A549 (cell line): Measurements from ENCODE around the gene HCN3. TPM values are rescaled to one million over a fixed set of nuclear protein-coding genes. Genes with fewer than 3 reads are reported as not detected.

Experiments used
- ATAC-seq, 2 experiments: fragments of 200-7000 bp in 1 of 2; fragments of >200 bp in 1 of 2; cut with Nextera tagmentation in 1 of 2; cut with Tn5 transposase in 1 of 2; 3 replicates each; pipeline versions ENCODE4 v1.8.0 to v1.9.1; 2018 to 2020; ENCODE audit warnings: mild to moderate bottlenecking in 1 of 2, moderate library complexity in 1 of 2
- CTCF ChIA-PET: fragments of 300-600 bp; sonication (Branson Sonifier 250); formaldehyde crosslinking; extraction: SDS; loops from one replicate; lab custom pipeline; 2021; ENCODE audit warnings: antibody characterized with exemption, inconsistent platforms; lab: Yijun Ruan, JAX
- POLR2A ChIA-PET: fragments of 350-600 bp; formaldehyde crosslinking; extraction: SDS; loops from one replicate; lab custom pipeline; 2021; ENCODE audit warnings: antibody characterized with exemption, inconsistent platforms; lab: Yijun Ruan, JAX
- DNase-seq, 2 experiments: peaks; one replicate each; pipeline versions ENCODE4 v3.0.0 to v3.0.0-alpha.2; 2011 to 2016; ENCODE audit warnings: low read depth in 1 of 2, low spot score in 1 of 2
- FAIRE-seq: peaks from 2 replicates; lab custom pipeline; 2011; peaks lifted over from hg19 to GRCh38; lab: Jason Lieb, UNC
- H3K27ac ChIP-seq, 2 experiments: fragments of >200 bp; sonication (Bioruptor Twin); formaldehyde crosslinking; 3 replicates each; pipeline ENCODE4 v1.5.1; 2016 to 2017
- H3K4me1 ChIP-seq: fragments of >200 bp; sonication (Bioruptor Twin); formaldehyde crosslinking; 3 replicates; pipeline ENCODE4 v1.6.1; 2016
- H3K4me2 ChIP-seq: fragments of >200 bp; sonication (Bioruptor Twin); formaldehyde crosslinking; 3 replicates; pipeline ENCODE4 v1.6.1; 2016
- H3K4me3 ChIP-seq: fragments of >200 bp; sonication (Bioruptor Twin); formaldehyde crosslinking; 3 replicates; pipeline ENCODE4 v1.5.1; 2016
- H3K9me3 ChIP-seq: fragments of >200 bp; sonication (Bioruptor Twin); formaldehyde crosslinking; 3 replicates; pipeline ENCODE4 v1.6.1; 2016
- CBX2 ChIP-seq: fragments of 200-600 bp; sonication (generic); IDR thresholded peaks from 2 replicates; pipeline ENCODE4 v1.6.1; 2016; ENCODE audit warnings: low read depth, mild to moderate bottlenecking, borderline replicate concordance
- CEBPB ChIP-seq, 2 experiments: fragments of >200 bp in 1 of 2; sonication (Bioruptor Twin) in 1 of 2; formaldehyde crosslinking in 1 of 2; IDR thresholded peaks; 2 replicates each; pipeline ENCODE4 v1.6.1; 2012 to 2016
- EHMT2 ChIP-seq: fragments of 200-600 bp; sonication (generic); IDR thresholded peaks from 2 replicates; pipeline ENCODE4 v1.6.1; 2016; ENCODE audit warnings: antibody characterized with exemption, low read depth, mild to moderate bottlenecking, moderate library complexity
- ESRRA ChIP-seq: fragments of 150-350 bp; IDR thresholded peaks from 2 replicates; pipeline ENCODE4 v1.6.1; 2014; ENCODE audit warnings: mild to moderate bottlenecking, low read length, borderline replicate concordance
- FOSB ChIP-seq: fragments of 250-450 bp; sonication (Bioruptor Pico); IDR thresholded peaks from 2 replicates; pipeline ENCODE4 v1.5.0; 2020; ENCODE audit warnings: mild to moderate bottlenecking, moderate library complexity
- FOSL2 ChIP-seq, 2 experiments: fragments of 450-650 bp in 1 of 2; fragments of >200 bp in 1 of 2; sonication (Bioruptor Twin) in 1 of 2; formaldehyde crosslinking; IDR thresholded peaks; 2 replicates each; pipeline versions ENCODE4 v1.5.0 to v1.6.1; 2016 to 2020; ENCODE audit warnings: mild to moderate bottlenecking in 1 of 2, moderate library complexity in 1 of 2
- FOXS1 ChIP-seq: fragments of 250-450 bp; sonication (Bioruptor Pico); IDR thresholded peaks from 2 replicates; pipeline ENCODE4 v1.5.0; 2020; ENCODE audit warnings: mild to moderate bottlenecking, moderate library complexity
- HEYL ChIP-seq: fragments of 250-450 bp; sonication (Bioruptor Pico); IDR thresholded peaks from 2 replicates; pipeline ENCODE4 v1.8.0; 2021; ENCODE audit warnings: mild to moderate bottlenecking, moderate library complexity
- KDM1A ChIP-seq: fragments of 200-600 bp; sonication (generic); IDR thresholded peaks from 2 replicates; pipeline ENCODE4 v1.6.1; 2016; ENCODE audit warnings: low read depth, mild to moderate bottlenecking
- RAD21 ChIP-seq, 2 experiments: fragments of >200 bp in 1 of 2; sonication (Bioruptor Twin) in 1 of 2; formaldehyde crosslinking in 1 of 2; IDR thresholded peaks in 1 of 2; conservative IDR thresholded peaks in 1 of 2; 2 replicates in 1 of 2; 3 replicates in 1 of 2; pipeline ENCODE4 v1.6.1; 2012 to 2018; ENCODE audit warnings: inconsistent platforms in 1 of 2
- RFX5 ChIP-seq: fragments of 450-650 bp; IDR thresholded peaks from 2 replicates; pipeline ENCODE4 v1.7.1; 2014; ENCODE audit warnings: antibody characterized with exemption, mild to moderate bottlenecking, moderate library complexity
- SMC3 ChIP-seq: fragments of >200 bp; sonication (Bioruptor Twin); formaldehyde crosslinking; IDR thresholded peaks from 3 replicates; pipeline ENCODE4 v1.6.1; 2018; ENCODE audit warnings: inconsistent platforms
- TP53 ChIP-seq: fragments of 250-450 bp; sonication (Bioruptor Pico); IDR thresholded peaks from 2 replicates; pipeline ENCODE4 v1.5.0; 2021; ENCODE audit warnings: mild to moderate bottlenecking, moderate library complexity
- ZNF302 ChIP-seq: fragments of 250-450 bp; sonication (Bioruptor Pico); IDR thresholded peaks from 2 replicates; pipeline ENCODE4 v1.9.0; 2021; ENCODE audit warnings: inconsistent platforms, mild to moderate bottlenecking, moderate library complexity
- WGBS: methylation state at CpG from one replicate; pipeline ENCODE4 v1.1.6; 2017; ENCODE audit errors: missing lambda C conversion rate; 5-methylcytosine and 5-hydroxymethylcytosine counted together
- polyA plus RNA-seq, 4 experiments: library from polyadenylated mRNA; depleted of rRNA in 3 of 4; stranded (reverse); fragments of >200 nt; fragmentation: RNase III in 1 of 4; extraction: RNeasy Plus Mini Kit Qiagen cat#74134 plus additional on column Dnase treatment in 1 of 4; gene quantifications; 2 replicates in 3 of 4; 3 replicates in 1 of 4; pipeline ENCODE4 v1.2.3, GENCODE V29; 2011 to 2017
- TF ChIP-seq, protein P1 (sequence below): IDR thresholded peaks from 2 replicates; pipeline ENCODE4 v1.6.1; 2012; ENCODE audit warnings: low read depth, borderline replicate concordance
- TF ChIP-seq, protein P2 (sequence below): fragments of >200 bp; sonication (Bioruptor Twin); formaldehyde crosslinking; IDR thresholded peaks from 3 replicates; pipeline ENCODE4 v1.5.1; 2016
- TF ChIP-seq, protein P3 (sequence below): fragments of >200 bp; sonication (Bioruptor Twin); formaldehyde crosslinking; IDR thresholded peaks from 3 replicates; pipeline ENCODE4 v1.6.1; 2016
- TF ChIP-seq, protein P4 (sequence below): fragments of 250-450 bp; sonication (Bioruptor Pico); IDR thresholded peaks from 2 replicates; pipeline ENCODE4 v1.5.0; 2021; ENCODE audit warnings: mild to moderate bottlenecking, moderate library complexity, borderline replicate concordance
- TF ChIP-seq, protein P5 (sequence below): IDR thresholded peaks from 2 replicates; pipeline ENCODE4 v1.6.1; 2012

Gene HCN3
- polyA plus RNA-seq, 2 of the 4 experiments (the other 2 are of a cell fraction), result 4.1 to 8.1 TPM

DNA sequence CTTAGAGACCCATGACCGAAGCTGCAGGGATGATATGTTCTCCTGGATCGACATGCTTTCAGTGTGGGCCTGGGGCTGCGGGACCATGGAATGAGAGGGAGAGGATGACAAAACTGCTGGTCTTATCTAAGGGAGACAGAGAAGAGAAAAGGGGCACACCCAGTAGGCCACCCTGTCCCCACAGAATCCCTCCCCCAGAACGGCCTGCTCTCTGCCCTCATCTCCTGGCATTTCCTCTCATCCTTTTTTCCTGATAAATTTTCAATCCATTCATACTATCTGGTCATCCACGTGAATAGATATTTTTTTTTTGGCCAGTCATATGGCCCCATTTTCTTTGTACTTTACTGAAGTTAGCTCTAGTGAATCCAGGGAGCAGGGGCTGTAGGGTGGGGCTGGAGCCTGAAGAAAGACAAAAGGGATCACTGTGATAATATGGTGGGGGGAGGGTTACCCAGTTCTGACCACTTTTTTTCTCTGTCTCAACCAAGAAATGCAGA, 24.1 kb downstream of the HCN3 start, which contains the start of gene PKLR:
Gene PKLR (minus strand): TSS at position 97 of the 500 bp plus-strand sequence. CDS start 43 bp downstream, at position 54.
- TF ChIP-seq ESRRA, result no peak
- TF ChIP-seq, all 56 proteins: peak for 0
- 79% methylated on average over 5 of the region's 5 CpGs for WGBS
- Histone ChIP-seq H3K27ac (no peak within 1 kb of the TSS), H3K9me3 (no peaks in the 10 kb centered on the region), H3K4me1 (peaks cover 15% of the 10 kb centered on the region; the same call in 2 of the 3 replicates), H3K4me2 (no peak within 1 kb of the TSS), H3K4me3 (no peak within 1 kb of the TSS)
- CTCF ChIA-PET, result interaction anchor here (1.3 to 3.5 kb wide), 4 partner anchors 12 to 51 kb away, joined by 3 to 12 read pairs (median 8); no protein-coding TSS in a partner anchor
- DNase-seq (no peak), FAIRE-seq (no peak), ATAC-seq (no peak)
- POLR2A ChIA-PET, result no interaction called here

DNA sequence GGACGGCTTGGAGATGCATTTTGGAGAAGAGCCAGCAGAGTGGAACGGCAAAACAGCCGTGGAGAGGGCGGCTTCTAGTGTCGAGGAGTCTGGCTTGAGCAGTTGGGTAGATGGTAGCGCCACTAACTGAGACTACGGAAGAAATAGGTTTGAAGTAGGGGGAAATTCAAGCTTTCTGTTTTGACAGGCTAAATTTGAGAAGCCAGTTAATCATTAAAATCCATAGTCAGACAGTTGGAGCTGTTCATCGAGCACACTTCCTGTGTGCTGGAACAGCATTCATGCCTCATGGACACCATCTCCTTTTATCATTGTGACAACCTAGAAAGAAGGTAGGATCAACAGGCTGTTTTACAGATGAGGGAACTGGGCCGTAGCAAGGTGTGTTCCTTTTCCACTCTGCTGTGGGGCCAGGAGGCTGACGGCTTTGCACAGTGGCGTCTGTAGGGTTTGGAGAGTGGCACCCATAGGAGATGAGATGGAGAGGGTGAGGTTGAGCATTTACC, 27.3 kb downstream of the HCN3 start:
- Histone ChIP-seq H3K4me1 (peaks cover 21% of the 10 kb centered on the region; the same call in 2 of the 3 replicates), H3K27ac (no peak overlapping the region), H3K4me3 (no peak overlapping the region), H3K4me2 (no peak overlapping the region), H3K9me3 (no peaks in the 10 kb centered on the region)
- CTCF ChIA-PET, result interaction anchor here (0.9 to 7.1 kb wide), 5 partner anchors 12 to 54 kb away, joined by 3 to 54 read pairs (median 18); no protein-coding TSS in a partner anchor
- WGBS, result 82% methylated on average over 11 of the region's 11 CpGs
- POLR2A ChIA-PET, result no interaction called here
- ATAC-seq (no peak), FAIRE-seq (no peak), DNase-seq (no peak)
- no peak for TF ChIP-seq TP53 (CRISPR knock-in tag)

DNA sequence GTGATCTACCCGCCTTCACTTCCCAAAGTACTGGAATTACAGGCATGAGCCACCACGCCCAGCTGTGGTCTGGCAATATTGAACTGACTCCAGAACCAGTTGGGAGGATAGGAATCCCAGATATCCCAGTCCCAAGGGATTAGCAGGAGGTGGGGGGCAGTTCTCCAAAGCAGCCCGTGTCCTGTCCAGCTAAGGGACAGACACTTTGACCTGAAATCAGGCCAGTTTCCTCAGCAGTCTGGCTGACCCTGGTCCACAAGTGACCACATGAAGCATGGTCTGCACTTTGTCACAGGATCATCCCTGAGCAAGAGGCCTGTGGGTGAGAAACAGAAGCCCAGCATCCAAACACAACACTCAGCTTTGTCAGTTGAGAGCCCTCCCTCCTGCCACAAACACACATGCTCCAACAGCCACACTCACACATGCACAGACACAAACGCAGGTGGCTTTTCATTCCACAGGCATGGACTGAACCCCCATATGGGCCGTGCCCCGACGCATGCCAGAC, 28.7 kb downstream of the HCN3 start:
- no peak overlapping the region for H3K4me2 ChIP-seq
- no peaks in the 10 kb centered on the region for H3K9me3 ChIP-seq
- FAIRE-seq (no peak), ATAC-seq (no peak), DNase-seq (no peak)
- H3K27ac ChIP-seq, result peak overlapping the region in 1 of 2 experiments; percentile 32; a peak in 2 of 6 replicates
- ChIA-PET CTCF (interaction anchor here (0.6 to 7.1 kb wide), 6 partner anchors 11 to 56 kb away, joined by 3 to 54 read pairs (median 14); no protein-coding TSS in a partner anchor), POLR2A (no interaction called here)
- WGBS, result 74% methylated on average over 6 of the region's 7 CpGs
- H3K4me3 ChIP-seq, result no peak overlapping the region
- H3K4me1 ChIP-seq, result peaks cover 27% of the 10 kb centered on the region
- TF ChIP-seq FOXS1 (CRISPR knock-in tag) (no peak), SMC3 (no peak), FOSB (no peak), KDM1A (no peak), EHMT2 (no peak), ZNF302 (CRISPR knock-in tag) (no peak), RFX5 (no peak)
- TF ChIP-seq, protein P1, sequence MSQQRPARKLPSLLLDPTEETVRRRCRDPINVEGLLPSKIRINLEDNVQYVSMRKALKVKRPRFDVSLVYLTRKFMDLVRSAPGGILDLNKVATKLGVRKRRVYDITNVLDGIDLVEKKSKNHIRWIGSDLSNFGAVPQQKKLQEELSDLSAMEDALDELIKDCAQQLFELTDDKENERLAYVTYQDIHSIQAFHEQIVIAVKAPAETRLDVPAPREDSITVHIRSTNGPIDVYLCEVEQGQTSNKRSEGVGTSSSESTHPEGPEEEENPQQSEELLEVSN, result no peak

DNA sequence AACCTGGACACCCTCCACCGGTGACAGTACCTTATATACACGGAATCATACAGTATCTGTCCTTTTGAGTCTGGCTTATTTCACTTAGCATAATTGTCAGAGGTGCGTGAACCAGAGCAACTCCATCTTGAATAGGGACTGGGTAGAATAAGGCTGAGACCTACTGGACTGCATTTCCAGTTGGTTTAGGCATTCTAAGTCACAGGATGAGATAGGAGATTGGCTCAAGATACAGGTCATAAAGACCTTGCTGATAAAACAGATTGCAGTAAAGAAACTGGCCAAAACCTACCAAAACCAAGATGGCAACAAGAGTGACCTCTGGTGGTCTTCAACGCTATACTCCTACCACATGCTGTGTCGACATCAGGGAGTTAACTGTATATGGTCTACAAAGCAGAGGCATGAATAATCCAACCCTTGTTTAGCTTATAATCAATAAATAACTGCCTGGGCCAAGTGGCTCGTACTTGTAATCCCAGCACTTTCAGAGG, 30.0 kb downstream of the HCN3 start:
- peak in 1 of 2 experiments; percentile 73 for DNase-seq
- no peak overlapping the region for H3K4me2 ChIP-seq
- ATAC-seq, result peak in 1 of 2 experiments; percentile 19; a peak in 2 of 6 replicates
- FAIRE-seq, result no peak
- 78% methylated on average over 6 of the region's 6 CpGs for WGBS
- ChIA-PET POLR2A (interaction anchor here (0.6 to 1.0 kb wide), 3 partner anchors 16 to 35 kb away, joined by 3 to 4 read pairs (median 3); no protein-coding TSS in a partner anchor), CTCF (interaction anchor here (0.7 to 7.1 kb wide), 18 partner anchors 10 to 823 kb away, joined by 3 to 54 read pairs (median 4); partner anchors contain the start of genes MTX1 and THBS3)
- H3K4me1 ChIP-seq, result peaks cover 27% of the 10 kb centered on the region
- no peaks in the 10 kb centered on the region for H3K9me3 ChIP-seq
- H3K4me3 ChIP-seq, result no peak overlapping the region
- H3K27ac ChIP-seq, result peak overlapping the region in 1 of 2 experiments; percentile 80; a peak in 3 of 6 replicates
- TF ChIP-seq CBX2 (no peak), SMC3 (peak; percentile 33; the same call in 1 of the 3 replicates), HEYL (CRISPR knock-in tag) (peak; percentile 39; the same call in 1 of the 2 replicates), FOSL2 (IDR thresholded peaks at IDR 0.05) (no peak), FOSL2 (CRISPR knock-in tag; IDR thresholded peaks at IDR 0.05) (no peak), RAD21 (conservative IDR thresholded peaks at IDR 0.05 in 1 of 2, IDR thresholded peaks at IDR 0.05 in 1 of 2) (peak in 1 of 2 experiments; percentile 54; a peak in 3 of 5 replicates), KDM1A (no peak), CEBPB (IDR thresholded peaks at IDR 0.05) (peak in 1 of 2 experiments; percentile 65; a peak in 2 of 4 replicates)
- TF ChIP-seq, protein P2, sequence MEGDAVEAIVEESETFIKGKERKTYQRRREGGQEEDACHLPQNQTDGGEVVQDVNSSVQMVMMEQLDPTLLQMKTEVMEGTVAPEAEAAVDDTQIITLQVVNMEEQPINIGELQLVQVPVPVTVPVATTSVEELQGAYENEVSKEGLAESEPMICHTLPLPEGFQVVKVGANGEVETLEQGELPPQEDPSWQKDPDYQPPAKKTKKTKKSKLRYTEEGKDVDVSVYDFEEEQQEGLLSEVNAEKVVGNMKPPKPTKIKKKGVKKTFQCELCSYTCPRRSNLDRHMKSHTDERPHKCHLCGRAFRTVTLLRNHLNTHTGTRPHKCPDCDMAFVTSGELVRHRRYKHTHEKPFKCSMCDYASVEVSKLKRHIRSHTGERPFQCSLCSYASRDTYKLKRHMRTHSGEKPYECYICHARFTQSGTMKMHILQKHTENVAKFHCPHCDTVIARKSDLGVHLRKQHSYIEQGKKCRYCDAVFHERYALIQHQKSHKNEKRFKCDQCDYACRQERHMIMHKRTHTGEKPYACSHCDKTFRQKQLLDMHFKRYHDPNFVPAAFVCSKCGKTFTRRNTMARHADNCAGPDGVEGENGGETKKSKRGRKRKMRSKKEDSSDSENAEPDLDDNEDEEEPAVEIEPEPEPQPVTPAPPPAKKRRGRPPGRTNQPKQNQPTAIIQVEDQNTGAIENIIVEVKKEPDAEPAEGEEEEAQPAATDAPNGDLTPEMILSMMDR, result peak; percentile 34; the same call in 2 of the 3 replicates
- TF ChIP-seq, protein P3, sequence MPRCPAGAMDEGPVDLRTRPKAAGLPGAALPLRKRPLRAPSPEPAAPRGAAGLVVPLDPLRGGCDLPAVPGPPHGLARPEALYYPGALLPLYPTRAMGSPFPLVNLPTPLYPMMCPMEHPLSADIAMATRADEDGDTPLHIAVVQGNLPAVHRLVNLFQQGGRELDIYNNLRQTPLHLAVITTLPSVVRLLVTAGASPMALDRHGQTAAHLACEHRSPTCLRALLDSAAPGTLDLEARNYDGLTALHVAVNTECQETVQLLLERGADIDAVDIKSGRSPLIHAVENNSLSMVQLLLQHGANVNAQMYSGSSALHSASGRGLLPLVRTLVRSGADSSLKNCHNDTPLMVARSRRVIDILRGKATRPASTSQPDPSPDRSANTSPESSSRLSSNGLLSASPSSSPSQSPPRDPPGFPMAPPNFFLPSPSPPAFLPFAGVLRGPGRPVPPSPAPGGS, result no peak
- TF ChIP-seq, protein P4, sequence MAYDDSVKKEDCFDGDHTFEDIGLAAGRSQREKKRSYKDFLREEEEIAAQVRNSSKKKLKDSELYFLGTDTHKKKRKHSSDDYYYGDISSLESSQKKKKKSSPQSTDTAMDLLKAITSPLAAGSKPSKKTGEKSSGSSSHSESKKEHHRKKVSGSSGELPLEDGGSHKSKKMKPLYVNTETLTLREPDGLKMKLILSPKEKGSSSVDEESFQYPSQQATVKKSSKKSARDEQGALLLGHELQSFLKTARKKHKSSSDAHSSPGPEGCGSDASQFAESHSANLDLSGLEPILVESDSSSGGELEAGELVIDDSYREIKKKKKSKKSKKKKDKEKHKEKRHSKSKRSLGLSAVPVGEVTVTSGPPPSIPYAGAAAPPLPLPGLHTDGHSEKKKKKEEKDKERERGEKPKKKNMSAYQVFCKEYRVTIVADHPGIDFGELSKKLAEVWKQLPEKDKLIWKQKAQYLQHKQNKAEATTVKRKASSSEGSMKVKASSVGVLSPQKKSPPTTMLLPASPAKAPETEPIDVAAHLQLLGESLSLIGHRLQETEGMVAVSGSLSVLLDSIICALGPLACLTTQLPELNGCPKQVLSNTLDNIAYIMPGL (CRISPR knock-in tag), result no peak
- TF ChIP-seq, protein P5, sequence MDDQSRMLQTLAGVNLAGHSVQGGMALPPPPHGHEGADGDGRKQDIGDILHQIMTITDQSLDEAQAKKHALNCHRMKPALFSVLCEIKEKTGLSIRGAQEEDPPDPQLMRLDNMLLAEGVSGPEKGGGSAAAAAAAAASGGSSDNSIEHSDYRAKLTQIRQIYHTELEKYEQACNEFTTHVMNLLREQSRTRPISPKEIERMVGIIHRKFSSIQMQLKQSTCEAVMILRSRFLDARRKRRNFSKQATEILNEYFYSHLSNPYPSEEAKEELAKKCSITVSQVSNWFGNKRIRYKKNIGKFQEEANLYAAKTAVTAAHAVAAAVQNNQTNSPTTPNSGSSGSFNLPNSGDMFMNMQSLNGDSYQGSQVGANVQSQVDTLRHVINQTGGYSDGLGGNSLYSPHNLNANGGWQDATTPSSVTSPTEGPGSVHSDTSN, result no peak
